ENCODE results near the gene PSMC3IP.

DNA sequence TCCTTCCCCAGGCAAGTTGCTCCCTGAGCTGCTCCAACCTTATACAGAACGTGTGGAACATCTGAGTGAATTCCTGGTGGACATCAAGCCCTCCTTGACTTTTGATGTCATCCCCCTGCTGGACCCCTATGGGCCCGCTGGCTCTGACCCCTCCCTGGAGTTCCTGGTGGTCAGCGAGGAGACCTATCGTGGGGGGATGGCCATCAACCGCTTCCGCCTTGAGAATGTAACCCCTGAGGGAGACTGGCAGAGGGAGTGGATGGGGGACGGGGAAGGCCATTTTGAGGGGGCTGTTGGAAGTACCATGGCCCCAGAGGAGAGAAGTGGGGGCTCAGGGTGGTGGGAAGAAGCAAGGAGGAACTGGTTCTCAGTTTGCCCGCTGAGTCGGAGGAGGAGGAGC is 13.6 kb downstream of the PSMC3IP start:
- TF ChIP-seq, protein P1, sequence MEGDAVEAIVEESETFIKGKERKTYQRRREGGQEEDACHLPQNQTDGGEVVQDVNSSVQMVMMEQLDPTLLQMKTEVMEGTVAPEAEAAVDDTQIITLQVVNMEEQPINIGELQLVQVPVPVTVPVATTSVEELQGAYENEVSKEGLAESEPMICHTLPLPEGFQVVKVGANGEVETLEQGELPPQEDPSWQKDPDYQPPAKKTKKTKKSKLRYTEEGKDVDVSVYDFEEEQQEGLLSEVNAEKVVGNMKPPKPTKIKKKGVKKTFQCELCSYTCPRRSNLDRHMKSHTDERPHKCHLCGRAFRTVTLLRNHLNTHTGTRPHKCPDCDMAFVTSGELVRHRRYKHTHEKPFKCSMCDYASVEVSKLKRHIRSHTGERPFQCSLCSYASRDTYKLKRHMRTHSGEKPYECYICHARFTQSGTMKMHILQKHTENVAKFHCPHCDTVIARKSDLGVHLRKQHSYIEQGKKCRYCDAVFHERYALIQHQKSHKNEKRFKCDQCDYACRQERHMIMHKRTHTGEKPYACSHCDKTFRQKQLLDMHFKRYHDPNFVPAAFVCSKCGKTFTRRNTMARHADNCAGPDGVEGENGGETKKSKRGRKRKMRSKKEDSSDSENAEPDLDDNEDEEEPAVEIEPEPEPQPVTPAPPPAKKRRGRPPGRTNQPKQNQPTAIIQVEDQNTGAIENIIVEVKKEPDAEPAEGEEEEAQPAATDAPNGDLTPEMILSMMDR (IDR thresholded peaks at IDR 0.05) = no peak
- TF ChIP-seq POLR2A (IDR thresholded peaks at IDR 0.05) = no peak

Measured in body of pancreas (tissue), 4 donors.